ENCODE data around the gene TSEN34.
A peak's percentile ranks its signal among the peaks of the same experiment; 100 is the strongest.
"Not testable (repeated sequence)": the region's sequence is repeated elsewhere in the genome, so short reads cannot be mapped to it uniquely, and the experiment has no call there.

Gene TSEN34

GRCh38 chr19:54209811-54210494, 18.8 kb downstream of the TSEN34 start:
- DNase-seq, result peak; percentile 72

GRCh38 chr19:54211235-54211634, 20.1 kb downstream of the TSEN34 start:
- DNase-seq, result no peak

GRCh38 chr19:54214217-54214616, 23.1 kb downstream of the TSEN34 start:
- not testable (repeated sequence) for DNase-seq

- not testable (repeated sequence) for DNase-seq
Measured at GRCh38 chr19:54214734-54215133, 23.6 kb downstream of the TSEN34 start.

- no peak for DNase-seq
Measured at GRCh38 chr19:54216869-54217268, 25.8 kb downstream of the TSEN34 start.

GRCh38 chr19:54217517-54218247, 26.6 kb downstream of the TSEN34 start:
- not testable (repeated sequence) for DNase-seq

GRCh38 chr19:54218259-54218658, 27.2 kb downstream of the TSEN34 start:
- no peak for DNase-seq

- DNase-seq, result no peak
Measured at GRCh38 chr19:54218960-54219661, 28.0 kb downstream of the TSEN34 start.

- DNase-seq, result not testable (repeated sequence)
Measured at GRCh38 chr19:54219702-54220101, 28.6 kb downstream of the TSEN34 start.

GRCh38 chr19:54221947-54222346, 30.8 kb downstream of the TSEN34 start:
- DNase-seq, result not testable (repeated sequence)

- DNase-seq, result not testable (repeated sequence)
Measured at GRCh38 chr19:54222474-54223276, 31.6 kb downstream of the TSEN34 start, which contains the start of gene LILRB3. Gene LILRB3 (minus strand): TSS chr19:54223007. CDS start chr19:54222976, 31 bp downstream.

- not testable (repeated sequence) for DNase-seq
Measured at GRCh38 chr19:54223277-54223936, 32.3 kb downstream of the TSEN34 start.

GRCh38 chr19:54223937-54224281, 32.8 kb downstream of the TSEN34 start:
- DNase-seq, result not testable (repeated sequence)

- not testable (repeated sequence) for DNase-seq
Measured at GRCh38 chr19:54224619-54225018, 33.5 kb downstream of the TSEN34 start.

- no peak for DNase-seq
Measured at GRCh38 chr19:54229146-54229545, 38.0 kb downstream of the TSEN34 start.

- no peak for DNase-seq
Measured at GRCh38 chr19:54230031-54230430, 38.9 kb downstream of the TSEN34 start.

GRCh38 chr19:54231077-54231931, 40.2 kb downstream of the TSEN34 start:
- DNase-seq, result peak; percentile 58

GRCh38 chr19:54233941-54234340, 42.8 kb downstream of the TSEN34 start:
- no peak for DNase-seq

- not testable (repeated sequence) for DNase-seq
Measured at GRCh38 chr19:54239491-54240371, 48.6 kb downstream of the TSEN34 start.

All from GDM1 (cell line).